ENCODE data around the gene AMACR.

Gene AMACR
- total RNA-seq: 0.24 to 0.30 reads per million in 2 experiments

DNA sequence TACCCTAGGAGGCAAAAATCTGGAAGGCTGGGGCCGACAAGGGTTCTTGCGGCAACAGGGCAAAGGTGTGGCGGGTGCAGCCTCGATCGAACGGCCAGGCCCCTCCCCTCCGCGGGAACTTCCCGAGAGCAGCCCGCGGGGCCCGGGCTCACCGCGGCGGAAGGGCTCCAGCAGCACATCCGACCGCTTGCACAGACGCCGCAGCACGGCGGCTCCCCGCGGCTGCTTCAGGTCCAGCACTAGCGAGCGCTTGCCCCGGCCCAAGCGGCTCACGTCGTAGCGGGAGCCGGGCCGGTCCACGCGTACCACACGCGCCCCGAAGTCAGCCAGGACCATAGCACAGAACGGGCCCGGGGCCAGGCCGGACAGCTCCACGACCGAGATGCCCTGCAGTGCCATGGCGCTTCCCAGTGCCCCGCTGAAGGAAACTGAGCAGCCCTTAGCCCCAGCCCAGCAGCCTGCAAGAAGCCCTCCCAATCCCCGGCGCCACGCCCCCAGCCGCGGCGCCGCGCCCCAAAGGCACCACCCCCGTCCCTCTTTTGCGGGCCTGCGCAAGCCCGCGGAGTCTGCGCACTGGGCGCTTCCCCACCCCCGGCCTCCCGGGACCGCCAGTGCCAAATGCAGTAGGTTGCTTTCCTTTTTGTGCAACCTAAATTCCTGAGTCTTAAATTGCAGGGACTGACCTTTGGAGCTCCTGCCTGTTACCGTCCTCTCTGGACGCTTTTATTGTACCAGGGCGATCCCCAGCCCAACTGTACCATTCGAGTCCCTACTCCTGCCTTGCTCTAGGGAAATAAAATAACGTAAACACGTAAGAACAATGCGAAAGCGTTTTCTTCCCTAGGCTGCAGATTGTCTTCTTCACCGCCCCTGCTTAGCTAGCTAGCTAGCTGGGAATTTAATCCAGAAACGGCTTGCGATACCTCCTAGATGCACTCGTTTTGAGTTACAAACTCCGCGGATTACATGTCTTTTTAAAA is at the start of gene AMACR:
Gene AMACR, minus strand, starts transcription at position 430 of the 980 bp plus-strand sequence. Its CDS starts 31 bp downstream, at position 399.
- DNase-seq (ENCODE audit: low read depth): peak; percentile 86

DNA sequence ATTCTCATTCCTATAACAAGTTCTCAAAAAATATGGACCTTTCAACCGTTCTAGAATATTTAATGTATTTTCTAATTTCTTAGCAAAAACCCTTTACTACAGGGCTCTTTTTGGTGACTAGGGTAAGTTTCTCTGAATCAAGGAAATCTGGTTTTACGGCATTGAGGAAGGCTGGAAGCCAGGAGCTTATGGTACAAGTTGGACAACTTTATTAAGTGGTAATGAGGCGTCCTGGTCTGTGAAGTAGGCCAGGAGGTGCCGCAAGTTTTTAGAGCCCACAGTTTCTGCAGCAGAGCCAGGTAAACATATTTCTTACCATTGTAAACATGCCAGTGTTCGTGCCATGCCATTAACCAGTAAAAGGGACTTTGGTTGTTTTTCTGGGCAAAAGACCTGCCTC is 49.7 kb upstream of the AMACR start:
- no peak for DNase-seq (ENCODE audit: low read depth)

DNA sequence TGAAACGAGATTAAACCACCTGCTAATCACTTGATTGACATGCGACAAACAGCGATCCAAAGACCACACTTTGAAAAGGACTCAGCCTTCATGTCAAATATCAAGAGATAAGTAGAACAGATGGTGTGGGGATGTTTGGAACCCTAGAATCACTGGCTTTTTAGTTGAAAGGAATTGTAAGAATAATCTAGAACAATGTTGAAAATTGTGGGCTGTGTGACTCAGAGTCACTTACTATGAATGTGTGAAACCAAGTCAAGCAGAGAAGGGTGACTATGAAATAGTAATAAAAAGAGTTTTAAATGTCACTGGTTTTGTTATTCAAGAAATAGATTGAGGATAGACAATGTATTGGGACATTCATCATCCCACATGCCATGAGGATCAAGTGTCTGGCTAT is 49.3 kb upstream of the AMACR start:
- no peak for DNase-seq (ENCODE audit: low read depth)

DNA sequence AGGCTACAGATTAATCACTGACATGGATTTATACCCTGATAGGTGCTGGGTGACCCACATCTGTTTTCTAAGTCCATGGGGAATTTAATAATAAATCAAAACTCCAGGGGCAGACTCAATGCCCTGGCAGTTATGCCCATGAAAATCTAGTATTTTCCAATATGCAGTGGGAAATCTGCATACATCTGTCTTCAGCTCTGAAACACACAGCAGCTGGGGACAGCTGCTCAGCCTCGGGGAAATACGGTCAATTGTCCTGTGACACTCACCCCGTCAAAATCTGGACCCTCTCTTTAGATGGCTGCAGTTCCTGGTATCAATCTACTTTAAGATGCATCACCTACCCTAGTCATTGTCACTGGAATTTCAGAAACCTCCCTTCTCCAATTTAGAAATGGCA is 47.8 kb upstream of the AMACR start:
- no peak for DNase-seq (ENCODE audit: low read depth)

DNA sequence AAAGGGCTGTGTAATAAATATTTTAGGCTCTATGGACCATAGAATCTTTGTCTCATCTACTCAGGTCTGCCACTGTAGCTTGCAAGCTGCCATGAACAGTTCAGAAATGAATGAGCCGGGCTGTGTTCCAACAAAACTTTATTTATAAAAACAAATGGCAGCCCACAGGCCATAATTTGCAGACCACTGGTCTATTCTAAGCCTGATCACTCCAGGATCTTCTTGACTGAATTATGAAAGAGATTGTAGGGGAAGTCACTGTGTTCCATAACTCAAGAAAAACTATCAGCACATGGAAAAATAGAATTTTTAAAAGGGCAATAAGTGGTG is 46.5 kb upstream of the AMACR start:
- DNase-seq (ENCODE audit: low read depth): no peak

DNA sequence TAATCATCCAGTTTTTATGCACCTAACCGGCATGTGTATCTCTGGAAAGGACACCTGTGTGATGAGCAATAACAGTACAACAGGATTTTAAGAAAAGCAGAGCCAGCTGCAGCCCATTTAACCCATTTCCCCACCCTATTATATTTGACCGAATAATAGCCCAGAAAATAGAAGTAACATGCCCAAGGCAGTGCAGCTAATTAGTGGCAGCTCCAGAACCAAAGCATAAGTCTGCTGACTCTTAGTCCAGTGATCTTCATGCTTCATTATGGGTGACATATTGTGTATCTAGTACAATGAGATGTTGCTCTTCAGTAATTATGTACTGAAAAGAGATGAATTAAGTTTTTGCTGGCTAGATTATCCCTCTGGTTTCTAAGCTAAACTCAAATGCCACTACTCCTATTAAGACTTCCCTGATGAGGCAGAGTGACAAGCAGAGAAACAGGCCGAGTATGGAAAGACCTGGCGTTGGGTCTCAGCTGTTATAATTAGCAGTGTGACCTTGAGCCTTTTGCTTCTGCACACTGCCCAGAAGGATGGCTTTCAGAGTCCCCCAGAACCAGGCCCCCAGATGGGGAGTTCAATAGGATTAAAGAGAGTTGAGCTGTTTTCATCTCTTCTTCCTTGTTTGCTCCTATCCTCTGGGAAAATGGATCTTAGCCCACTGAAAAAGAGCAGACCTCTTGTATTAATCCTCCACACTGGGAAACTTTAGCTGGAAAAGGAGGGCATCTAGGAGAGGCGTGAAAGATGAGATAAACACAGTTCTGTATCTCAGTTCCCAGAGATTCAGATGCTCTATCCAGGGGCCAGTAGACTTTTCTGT is 45.9 kb upstream of the AMACR start:
- no peak for DNase-seq (ENCODE audit: low read depth)

DNA sequence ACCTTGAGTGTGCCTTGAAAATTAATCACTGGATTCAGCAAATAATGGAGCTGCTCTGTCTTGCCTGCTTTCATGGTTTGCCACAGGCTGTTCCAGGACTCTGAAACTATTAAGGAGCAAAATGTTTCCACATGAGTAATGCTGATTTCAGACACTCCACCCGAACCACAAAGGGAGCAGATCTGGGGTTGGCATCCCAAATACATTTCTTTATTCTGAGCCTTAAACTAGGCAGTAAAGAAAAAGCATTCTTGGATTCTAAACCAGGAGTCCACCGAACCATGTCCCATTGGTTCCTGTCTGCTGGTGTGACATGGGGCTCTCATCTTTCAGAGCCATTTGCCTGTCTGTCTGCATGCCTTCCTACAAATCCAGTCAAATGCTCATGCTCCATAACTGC is 45.3 kb upstream of the AMACR start:
- DNase-seq (ENCODE audit: low read depth): no peak

DNA sequence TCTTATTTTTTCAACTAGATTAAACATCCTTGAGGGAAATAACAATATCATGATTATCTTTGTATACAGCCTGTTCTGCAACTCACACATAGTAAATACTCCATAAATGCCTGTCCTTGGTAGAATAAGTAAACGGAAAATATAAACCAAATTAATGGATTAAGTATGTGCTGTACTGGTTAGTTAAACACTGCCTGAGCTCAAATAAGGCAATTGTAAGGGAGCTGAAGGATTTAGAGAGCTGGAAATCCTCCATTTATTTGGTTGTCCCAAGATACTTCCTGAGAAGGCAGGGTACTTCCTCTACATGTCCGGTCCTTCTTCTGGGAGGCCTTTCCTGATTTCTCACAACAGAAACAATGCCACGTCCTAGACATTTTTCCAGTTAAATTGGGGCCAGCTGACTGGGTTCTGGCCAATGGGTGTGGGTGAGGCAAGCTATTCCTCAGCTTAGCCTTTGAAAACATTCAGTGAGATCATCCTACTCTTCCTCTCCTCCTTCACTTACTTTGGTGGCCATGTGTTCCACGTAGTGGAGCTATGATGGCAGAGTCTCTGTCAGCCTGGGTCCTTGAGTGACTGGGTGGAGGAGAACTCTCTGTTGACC is 43.6 kb upstream of the AMACR start:
- DNase-seq (ENCODE audit: low read depth): no peak

DNA sequence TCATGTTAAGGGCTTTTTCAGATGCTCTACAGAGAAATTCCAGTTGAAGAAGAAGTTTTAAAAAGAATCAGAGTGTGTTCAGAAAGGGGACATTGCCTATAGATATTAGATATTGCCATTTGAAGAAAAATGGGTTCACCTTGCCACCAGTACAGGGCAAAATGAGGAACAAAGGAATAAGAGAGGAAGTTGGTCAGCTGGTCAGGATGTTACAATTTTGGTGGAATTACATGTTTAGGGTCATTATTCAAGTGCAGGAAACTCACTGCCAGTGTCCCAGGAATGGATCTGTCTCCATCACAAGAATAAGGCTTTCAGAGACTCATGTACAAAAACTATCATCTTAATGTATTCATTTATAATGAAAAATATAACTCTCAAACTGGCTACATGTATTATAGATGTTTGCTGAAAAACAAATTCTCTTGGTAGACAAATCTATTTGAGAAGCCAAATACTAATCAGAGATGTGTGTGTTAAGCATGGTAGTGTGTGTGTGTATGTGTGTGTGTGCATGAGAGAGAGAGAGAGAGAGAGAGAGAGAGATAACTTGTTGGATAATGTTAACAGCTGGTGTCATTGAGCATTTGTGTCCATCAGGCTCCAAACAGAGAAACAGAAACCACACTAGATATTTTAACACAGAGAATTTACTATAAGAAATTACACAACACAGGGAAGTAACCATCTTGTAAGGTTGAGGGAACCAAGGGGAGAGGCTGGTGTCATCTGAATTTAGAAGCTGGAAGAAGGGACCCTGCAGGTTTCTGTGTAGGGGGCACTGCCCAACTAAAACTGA is 40.1 kb upstream of the AMACR start:
- DNase-seq (ENCODE audit: low read depth): no peak

DNA sequence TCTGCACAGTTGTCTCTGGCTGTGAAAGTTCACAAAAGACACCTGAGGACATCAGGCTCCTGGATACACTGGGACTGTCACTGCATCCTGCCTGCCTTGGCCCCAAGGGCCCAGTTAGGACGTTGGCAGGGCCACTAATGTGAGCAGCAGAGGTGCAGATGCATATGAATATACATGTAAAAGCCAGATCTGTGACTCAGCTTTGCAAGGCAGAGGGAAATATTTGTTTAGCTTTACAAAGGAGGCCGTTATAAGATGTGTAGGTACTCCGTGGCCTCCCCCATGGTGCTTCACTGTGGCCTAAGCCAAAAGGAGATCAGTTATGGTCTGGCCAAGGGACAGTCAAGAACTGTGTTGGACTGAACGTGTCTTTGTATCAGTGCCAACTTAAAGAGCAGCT is 39.3 kb upstream of the AMACR start:
- no peak for DNase-seq (ENCODE audit: low read depth)

DNA sequence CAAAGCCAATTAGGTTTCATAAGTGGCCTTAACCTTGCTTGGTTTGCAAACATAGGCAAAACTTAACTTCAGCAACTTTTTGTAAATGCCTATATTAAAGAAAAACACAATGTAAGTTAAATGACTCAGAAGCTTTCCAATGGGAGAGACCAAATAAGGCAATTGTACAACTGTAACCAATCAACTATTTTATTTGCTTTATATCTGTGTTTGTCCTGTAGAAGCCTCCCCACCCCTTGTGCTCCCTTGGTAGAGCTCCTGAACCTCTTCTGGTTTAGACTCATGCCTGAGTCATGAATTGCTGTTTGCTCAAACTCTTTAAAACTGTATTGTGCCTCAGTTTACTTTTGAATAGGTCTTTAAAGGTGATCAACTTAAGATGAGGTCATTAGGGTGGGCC is 38.1 kb upstream of the AMACR start:
- DNase-seq (ENCODE audit: low read depth): no peak

DNA sequence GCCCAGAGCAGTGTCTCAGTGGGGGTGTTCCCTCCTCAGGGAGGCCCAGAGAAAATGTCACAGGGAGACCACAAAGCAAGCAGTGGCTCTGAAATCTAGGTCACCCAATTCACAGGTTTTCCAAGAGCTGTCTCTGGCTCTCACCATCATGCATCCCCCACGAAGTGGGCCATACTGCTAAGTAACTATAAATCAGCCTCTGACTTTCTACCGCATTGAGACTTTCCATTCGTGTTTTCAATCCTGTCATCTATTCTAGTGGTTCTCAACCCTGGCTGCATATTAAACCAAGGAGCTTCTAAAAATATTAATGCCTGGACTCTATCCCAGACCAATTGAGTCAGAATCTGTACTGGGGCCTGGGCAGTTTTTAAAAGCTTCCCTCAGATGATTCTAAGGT is 37.2 kb upstream of the AMACR start:
- no peak for DNase-seq (ENCODE audit: low read depth)

DNA sequence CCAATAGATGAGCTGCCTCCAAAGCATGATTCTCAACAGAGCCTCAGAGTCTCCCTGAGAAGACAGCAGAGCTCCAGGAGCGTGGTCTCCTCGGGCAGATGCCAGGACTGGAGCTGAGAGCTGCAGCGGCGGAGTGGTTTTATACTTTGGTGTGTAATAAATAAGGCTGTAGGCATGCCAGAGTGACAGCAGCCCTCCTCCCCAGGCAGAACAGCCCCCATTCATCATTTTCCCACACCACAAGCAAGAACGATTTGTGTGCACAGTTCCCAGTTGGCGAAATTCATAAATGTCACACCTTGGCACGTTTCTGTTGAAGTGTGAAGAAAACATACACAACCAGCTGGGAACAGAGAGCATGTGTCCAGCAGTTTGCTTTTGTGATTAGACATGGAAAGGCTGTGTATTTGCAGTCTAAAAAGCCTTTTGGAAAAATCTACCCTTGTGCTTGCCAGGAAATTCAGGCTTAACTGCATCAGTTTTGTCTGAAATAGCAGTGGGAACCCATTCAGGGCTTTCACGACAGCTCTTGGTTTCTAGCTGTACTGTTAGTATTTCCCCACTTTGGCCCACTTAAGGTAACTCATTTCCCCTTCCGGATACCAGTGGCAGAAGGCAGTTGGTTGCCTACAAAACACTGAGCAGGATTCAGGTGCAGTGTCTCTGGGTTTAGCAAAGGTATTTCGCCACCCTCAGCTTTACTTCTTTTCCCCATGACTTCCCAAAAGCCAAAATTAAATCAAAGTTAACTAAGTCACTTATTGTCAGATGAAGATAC is 35.4 kb upstream of the AMACR start, which contains the start of gene C1QTNF3:
Gene C1QTNF3, minus strand, starts transcription at position 115 of the 778 bp plus-strand sequence. Its CDS starts 88 bp downstream, at position 27.
- no peak for DNase-seq (ENCODE audit: low read depth)

DNA sequence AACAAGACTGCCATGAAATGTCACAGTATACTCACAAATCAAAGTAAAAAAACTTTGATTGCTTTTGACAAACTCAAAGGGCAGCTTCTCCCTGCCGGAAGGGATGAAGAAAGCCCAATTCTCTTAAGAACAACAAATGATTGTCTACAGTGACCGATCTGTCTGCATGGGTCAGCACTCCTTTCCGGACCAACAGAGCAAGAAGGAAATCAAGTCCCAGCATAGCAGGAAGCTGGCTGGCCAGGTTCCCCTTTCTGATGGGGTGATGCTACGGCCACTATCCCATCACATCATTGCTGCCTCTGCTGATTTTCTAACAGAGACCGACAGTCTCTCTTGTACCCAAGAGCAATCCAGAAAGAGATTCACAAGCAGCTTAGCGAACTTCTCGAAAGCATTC is 34.5 kb upstream of the AMACR start:
- no peak for DNase-seq (ENCODE audit: low read depth)

DNA sequence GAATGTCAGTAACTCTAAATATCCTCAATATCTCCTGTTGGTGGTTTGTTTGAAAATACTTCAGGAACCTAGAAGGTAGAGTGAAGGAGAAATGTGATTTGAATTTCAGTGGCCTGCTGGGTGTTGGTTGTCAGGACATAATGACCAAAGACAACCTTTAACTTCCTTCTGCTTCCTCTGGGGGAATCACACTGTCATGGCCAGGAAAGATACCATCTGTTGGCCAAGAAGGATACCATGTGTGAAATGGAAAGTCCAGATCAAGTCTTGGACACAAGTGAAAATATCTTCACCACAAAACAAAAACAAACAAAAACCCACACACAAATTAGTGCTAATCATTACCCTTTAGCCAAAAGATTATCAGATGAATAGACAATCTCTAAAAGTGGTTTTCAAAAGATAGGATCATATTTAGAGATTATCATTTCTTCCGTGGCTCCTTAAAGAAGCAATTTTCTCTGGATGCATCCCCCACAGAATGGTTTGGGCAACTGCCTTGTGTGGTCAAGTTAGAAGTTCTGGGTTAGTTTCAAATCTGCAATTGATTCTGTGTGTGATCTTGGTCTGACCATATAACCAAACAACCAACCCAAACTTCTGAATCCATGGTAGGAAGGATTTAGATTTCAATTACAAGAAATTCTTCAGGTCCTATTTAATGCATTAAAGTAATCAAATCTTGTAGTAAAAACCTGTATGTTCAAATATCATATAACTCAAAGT is 33.6 kb upstream of the AMACR start:
- DNase-seq (ENCODE audit: low read depth): no peak

DNA sequence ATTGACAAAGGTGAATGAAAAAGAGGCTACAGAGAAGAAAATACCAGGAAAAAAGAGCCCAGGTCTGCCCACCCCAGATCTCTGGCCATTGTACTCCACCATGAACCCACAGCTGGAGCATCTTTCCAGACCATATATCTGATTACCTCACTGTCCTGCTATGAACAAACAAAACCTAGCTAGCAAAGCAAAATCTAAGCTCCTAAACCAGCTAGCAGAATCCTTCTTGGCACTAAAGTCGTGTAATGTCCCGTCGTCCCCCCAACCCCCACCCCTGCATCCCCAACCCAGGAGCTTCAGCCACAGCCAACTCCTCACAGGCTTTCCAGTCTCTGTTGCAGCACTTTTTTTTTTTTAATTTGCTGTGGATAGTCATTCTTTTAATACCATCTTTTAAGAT is 32.6 kb upstream of the AMACR start:
- no peak for DNase-seq (ENCODE audit: low read depth)

DNA sequence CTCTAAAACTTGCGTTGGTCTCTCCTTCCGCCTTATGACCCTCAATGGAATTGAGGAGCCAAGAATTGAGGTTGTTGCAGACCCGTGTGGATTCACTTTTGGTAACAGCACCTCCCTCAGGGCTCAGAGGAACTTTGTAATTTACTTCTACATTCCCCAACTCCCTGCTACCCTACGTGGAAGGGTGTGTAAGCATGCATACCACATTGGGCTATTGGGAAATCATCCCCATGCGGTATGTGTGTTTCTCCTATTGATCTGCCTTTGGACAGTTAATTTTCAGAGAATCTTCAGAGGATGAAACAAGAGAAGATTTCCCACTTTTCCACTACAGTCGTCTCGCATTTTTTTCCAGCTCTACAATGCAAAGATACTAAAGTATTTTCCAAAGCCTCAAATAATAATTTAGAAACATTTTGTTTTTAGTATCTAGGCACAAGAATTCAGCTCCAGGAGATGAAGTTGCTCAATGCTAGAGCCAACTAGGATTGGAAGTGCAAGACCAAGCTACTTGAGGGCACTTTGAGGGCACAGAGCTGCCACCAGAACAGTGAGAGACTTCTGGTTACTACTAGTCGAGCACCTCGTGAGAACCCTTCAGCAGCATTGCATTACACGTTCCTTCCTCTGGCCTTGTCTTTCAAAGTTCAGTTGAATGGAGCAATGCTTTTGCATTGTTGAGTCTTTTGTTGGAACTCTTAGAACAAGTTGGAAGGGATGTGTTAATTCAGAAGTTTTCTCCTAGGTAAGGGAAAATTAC is 31.7 kb upstream of the AMACR start:
- DNase-seq (ENCODE audit: low read depth): no peak

DNA sequence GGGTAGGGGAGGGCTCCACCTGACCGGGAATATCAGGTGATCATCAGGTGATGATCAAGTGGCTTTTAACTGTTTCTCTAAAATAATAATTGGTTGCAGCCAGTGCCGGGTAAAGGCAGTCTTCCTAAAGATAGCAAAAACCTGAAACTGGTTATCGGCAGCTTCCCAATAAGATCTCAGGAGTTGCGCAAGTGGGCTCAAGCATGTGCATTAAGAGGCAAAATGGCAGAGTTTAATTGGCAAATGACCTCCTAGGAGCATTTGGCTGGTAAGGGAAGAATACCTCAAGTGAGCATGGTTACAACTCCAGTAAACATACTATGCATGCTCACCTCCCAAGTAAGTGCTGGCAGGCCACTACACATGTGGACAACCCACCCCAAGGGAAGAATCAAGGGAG is 31.0 kb upstream of the AMACR start:
- no peak for DNase-seq (ENCODE audit: low read depth)

DNA sequence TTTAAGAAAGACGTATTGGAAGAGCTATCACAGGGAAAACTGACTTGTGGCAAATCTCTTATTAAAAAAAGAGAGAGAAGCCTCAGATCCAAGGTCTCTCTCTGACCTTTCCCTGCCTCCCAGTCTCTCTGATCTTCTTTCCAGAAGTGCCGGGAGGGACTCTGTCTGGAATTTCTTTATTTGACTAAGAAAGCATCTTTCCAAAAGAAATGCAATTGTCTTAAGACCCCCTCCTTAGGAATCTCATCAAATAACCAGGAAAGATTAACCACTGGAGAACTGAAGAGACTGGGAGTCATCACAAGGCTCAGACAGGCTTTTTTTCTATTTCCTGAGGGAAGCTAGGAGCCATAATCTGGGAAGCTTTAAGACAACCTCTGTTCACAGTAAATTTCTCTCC is 30.5 kb upstream of the AMACR start:
- DNase-seq (ENCODE audit: low read depth): no peak
